Measurements from ENCODE around the gene OR1F1. TPM values are rescaled to one million over a fixed set of nuclear protein-coding genes. Genes with fewer than 3 reads are reported as not detected.

The OR1F1 gene
- total and polyA plus RNA-seq, 2 of the 8 experiments (the other 6 are each of a cell fraction or from before 2014, with no cell fraction given), result 0.52 to 1.2 TPM

DNA sequence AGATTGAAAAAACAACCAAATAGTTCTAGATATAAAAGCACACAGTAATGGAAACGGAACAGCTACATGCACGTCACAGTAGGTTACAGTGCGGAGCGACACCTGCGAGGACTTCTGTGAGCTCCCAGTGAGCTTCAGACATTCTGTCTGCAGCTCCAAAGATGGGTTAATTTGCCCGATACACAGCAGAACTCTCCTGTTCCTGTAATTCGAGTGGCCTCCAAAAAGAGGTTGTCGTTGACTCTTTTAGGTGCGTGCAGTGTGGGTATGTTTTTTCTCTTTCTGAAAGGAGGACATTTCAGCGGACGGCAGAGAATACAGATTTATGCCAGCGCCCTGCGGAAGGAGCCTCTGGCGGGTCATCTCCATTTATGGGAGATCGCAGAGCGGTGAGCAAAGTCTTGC is 2.9 kb downstream of the OR1F1 start (continued):
- TF ChIP-seq GTF2F1 (IDR thresholded peaks at IDR 0.05; ENCODE audit: borderline replicate concordance, low read depth, low read length) (no peak), SIX5 (IDR thresholded peaks at IDR 0.05; ENCODE audit: low read depth, low read length) (no peak), CBX5 (IDR thresholded peaks at IDR 0.05; ENCODE audit: low read depth, low read length) (no peak), HDAC2 (IDR thresholded peaks at IDR 0.05; ENCODE audit: borderline replicate concordance in 1 of 2, low read depth in 2 of 2, low read length in 2 of 2) (no peak), MAFK (IDR thresholded peaks at IDR 0.05; ENCODE audit: low read depth, low read length) (no peak), SUZ12 (IDR thresholded peaks at IDR 0.05; ENCODE audit: low read length) (no peak; the same call in 1 of the 2 replicates)
